ENCODE results near the gene TPD52L1. TPM values are rescaled to one million over a fixed set of nuclear protein-coding genes. Genes with fewer than 3 reads are reported as not detected.
"Not testable (repeated sequence)": the region's sequence is repeated elsewhere in the genome, so short reads cannot be mapped to it uniquely, and the experiment has no call there.

The TPD52L1 gene
- total and polyA plus RNA-seq, 4 donors, result 16.5 to 55.1 (median 22.4) TPM

DNA sequence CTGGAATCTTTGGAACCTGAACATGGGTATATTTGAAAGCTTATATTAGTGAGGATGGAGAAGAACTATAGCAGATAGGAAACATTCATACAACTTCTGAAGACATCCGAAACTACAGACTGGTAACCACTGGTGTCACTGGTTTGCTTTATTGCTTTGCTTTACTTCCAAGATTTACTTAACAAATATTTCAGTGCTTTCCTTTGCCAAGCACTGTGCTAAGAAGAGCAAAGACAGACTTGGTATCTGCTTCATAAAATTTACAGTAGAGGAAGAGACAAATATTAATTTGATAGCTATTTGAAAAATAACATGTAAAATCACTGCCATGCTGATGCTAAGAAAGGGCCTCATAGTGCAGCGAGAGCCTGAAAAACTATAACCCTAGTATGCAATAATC is 1.8 kb downstream of the TPD52L1 start:
- H3K27me3 ChIP-seq (ENCODE audit: control insufficient read depth, insufficient read depth, low read length), result peaks cover 23% of the 10 kb centered on the region
- no peaks in the 10 kb centered on the region for H3K36me3 ChIP-seq (ENCODE audit: control insufficient read depth, insufficient read depth, low read length)
- WGBS (ENCODE audit: insufficient coverage), result 80% methylated on average over 1 of the region's 2 CpGs
- H3K4me3 ChIP-seq (ENCODE audit: low read depth, low read length), result no peak overlapping the region
- peaks cover 16% of the 10 kb centered on the region for H3K4me1 ChIP-seq (ENCODE audit: control insufficient read depth, insufficient read depth, low read length)
- H3K9me3 ChIP-seq (ENCODE audit: control insufficient read depth, insufficient read depth, low read length), result peaks cover 4% of the 10 kb centered on the region
- DNase-seq (ENCODE audit: low read depth in 4 of 6, low spot score in 6 of 6), result no peak
- no peak overlapping the region for H3K27ac ChIP-seq (ENCODE audit: low read depth, low read length)

DNA sequence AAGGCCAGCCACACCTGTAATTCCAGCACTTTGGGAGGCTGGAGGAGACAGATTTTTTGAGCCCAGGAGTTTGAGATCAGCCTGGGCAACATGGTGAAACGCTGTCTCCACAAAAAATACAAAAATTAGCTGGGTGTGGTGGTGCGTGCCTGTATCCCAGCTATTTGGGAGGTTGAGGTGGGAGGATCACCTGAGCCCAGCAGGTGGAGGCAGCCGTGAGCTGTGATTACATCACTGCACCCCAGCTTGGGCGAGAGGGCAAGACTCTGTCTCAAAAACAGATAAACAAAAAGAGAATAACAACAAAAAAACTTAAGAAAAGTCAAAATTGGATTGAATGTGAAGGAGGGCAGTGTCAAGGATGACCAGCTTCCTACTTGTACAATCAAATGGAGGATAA is 2.9 kb downstream of the TPD52L1 start:
- peaks cover 16% of the 10 kb centered on the region for H3K4me1 ChIP-seq (ENCODE audit: control insufficient read depth, insufficient read depth, low read length)
- no peak overlapping the region for H3K4me3 ChIP-seq (ENCODE audit: low read depth, low read length)
- no peaks in the 10 kb centered on the region for H3K36me3 ChIP-seq (ENCODE audit: control insufficient read depth, insufficient read depth, low read length)
- peaks cover 4% of the 10 kb centered on the region for H3K9me3 ChIP-seq (ENCODE audit: control insufficient read depth, insufficient read depth, low read length)
- DNase-seq (ENCODE audit: low read depth in 4 of 6, low spot score in 6 of 6), result no peak
- no peak overlapping the region for H3K27ac ChIP-seq (ENCODE audit: low read depth, low read length)
- H3K27me3 ChIP-seq (ENCODE audit: control insufficient read depth, insufficient read depth, low read length), result peaks cover 23% of the 10 kb centered on the region
- WGBS (ENCODE audit: insufficient coverage), result no CpG with 5 or more reads among the region's 4 CpGs

DNA sequence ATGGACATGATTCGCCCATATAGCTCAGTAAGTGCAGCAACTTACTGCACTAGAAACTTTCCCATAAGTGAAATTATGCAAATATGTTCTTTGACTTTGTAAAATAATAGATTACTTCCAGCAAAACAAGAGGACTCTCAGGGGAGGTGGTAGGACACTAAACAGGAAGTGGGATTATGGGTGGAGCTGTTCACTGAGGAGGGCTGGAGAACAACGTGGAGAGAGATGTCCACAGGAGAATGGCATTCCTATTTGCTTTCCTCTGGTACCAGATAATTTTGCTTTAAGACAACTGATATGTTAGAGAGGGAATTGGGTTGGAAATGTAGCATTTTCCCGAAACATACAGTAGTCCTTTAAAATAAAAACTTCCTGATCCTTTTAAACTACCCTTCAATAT is 3.7 kb downstream of the TPD52L1 start:
- Histone ChIP-seq H3K27me3 (ENCODE audit: control insufficient read depth, insufficient read depth, low read length) (peaks cover 23% of the 10 kb centered on the region), H3K36me3 (ENCODE audit: control insufficient read depth, insufficient read depth, low read length) (no peaks in the 10 kb centered on the region), H3K27ac (ENCODE audit: low read depth, low read length) (no peak overlapping the region), H3K9me3 (ENCODE audit: control insufficient read depth, insufficient read depth, low read length) (peaks cover 4% of the 10 kb centered on the region), H3K4me3 (ENCODE audit: low read depth, low read length) (no peak overlapping the region), H3K4me1 (ENCODE audit: control insufficient read depth, insufficient read depth, low read length) (peaks cover 16% of the 10 kb centered on the region)
- DNase-seq (ENCODE audit: low read depth in 4 of 6, low spot score in 6 of 6), result no peak
- WGBS (ENCODE audit: insufficient coverage), result 60% methylated on average over 1 of the region's 3 CpGs

DNA sequence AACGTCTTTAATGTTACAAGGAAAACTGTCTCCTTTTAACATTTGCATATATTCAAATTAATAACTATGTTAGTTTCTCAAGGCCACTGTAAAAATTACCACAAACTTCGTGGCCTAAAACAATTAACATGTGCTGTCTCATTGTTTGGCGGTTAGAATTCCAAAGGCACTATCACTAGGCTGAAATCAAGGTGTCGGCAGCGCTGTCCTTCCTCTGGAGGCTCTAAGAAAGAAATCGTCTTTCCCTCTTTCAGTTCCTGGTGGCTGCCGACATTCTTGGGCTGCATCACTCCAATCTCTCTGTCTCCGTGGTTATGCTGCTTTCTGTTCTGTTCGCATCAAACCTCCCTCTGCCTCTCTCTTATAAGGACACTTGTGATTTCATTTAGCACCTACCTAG is 4.2 kb downstream of the TPD52L1 start:
- H3K27me3 ChIP-seq (ENCODE audit: control insufficient read depth, insufficient read depth, low read length), result peaks cover 23% of the 10 kb centered on the region
- H3K9me3 ChIP-seq (ENCODE audit: control insufficient read depth, insufficient read depth, low read length), result peaks cover 4% of the 10 kb centered on the region
- WGBS (ENCODE audit: insufficient coverage), result 47% methylated on average over 8 of the region's 9 CpGs
- no peak overlapping the region for H3K27ac ChIP-seq (ENCODE audit: low read depth, low read length)
- DNase-seq (ENCODE audit: low read depth in 4 of 6, low spot score in 6 of 6), result no peak
- H3K4me1 ChIP-seq (ENCODE audit: control insufficient read depth, insufficient read depth, low read length), result peaks cover 16% of the 10 kb centered on the region
- H3K4me3 ChIP-seq (ENCODE audit: low read depth, low read length), result no peak overlapping the region
- H3K36me3 ChIP-seq (ENCODE audit: control insufficient read depth, insufficient read depth, low read length), result no peaks in the 10 kb centered on the region

DNA sequence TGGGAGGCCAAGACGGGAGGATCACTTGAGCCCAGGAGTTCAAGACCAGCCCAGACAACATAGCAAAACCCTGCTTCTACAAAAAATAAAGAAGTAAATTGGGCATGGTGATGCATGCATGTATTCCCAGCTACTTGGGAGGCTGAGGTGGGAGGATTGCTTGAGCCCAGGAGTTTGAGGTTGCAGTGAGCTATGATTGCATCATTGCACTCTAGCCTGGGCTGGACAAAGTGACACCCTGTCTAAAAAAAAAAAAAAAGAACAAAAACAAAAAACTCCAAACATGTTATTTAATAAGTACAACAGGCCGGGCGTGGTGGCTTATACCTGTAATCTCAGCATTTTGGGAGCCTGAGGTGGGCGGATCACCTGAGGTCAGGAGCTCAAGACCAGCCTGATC is 9.8 kb downstream of the TPD52L1 start:
- not testable (repeated sequence) for H3K36me3 ChIP-seq (ENCODE audit: control insufficient read depth, insufficient read depth, low read length); H3K9me3 ChIP-seq (ENCODE audit: control insufficient read depth, insufficient read depth, low read length); H3K27me3 ChIP-seq (ENCODE audit: control insufficient read depth, insufficient read depth, low read length); DNase-seq (ENCODE audit: low read depth in 4 of 6, low spot score in 6 of 6); H3K4me1 ChIP-seq (ENCODE audit: control insufficient read depth, insufficient read depth, low read length); H3K4me3 ChIP-seq (ENCODE audit: low read depth, low read length); H3K27ac ChIP-seq (ENCODE audit: low read depth, low read length)
- 100% methylated on average over 1 of the region's 4 CpGs for WGBS (ENCODE audit: insufficient coverage)

DNA sequence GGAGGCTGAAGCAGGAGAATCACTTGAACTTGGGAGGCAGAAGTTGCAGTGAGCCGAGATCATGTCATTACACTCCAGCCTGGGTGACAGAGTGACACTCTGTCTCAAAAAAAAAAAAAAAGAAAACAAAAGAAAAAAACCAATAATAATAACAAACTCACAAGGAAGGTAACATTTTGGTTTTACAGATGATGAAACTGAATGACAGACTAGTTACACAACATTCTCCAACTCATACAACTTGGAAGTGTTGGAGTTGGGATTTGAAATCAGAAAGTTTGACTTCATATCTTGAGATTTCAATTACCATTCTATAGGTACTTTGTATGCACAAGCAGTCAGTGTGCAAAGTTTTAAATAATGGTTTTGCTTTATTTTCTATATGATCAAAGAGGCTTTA is 10.2 kb downstream of the TPD52L1 start:
- Histone ChIP-seq H3K36me3 (ENCODE audit: control insufficient read depth, insufficient read depth, low read length) (no peaks in the 10 kb centered on the region), H3K27ac (ENCODE audit: low read depth, low read length) (no peak overlapping the region), H3K27me3 (ENCODE audit: control insufficient read depth, insufficient read depth, low read length) (no peaks in the 10 kb centered on the region), H3K4me3 (ENCODE audit: low read depth, low read length) (no peak overlapping the region), H3K4me1 (ENCODE audit: control insufficient read depth, insufficient read depth, low read length) (no peaks in the 10 kb centered on the region), H3K9me3 (ENCODE audit: control insufficient read depth, insufficient read depth, low read length) (peaks cover 4% of the 10 kb centered on the region)
- no CpG with 5 or more reads among the region's 1 CpG for WGBS (ENCODE audit: insufficient coverage)
- no peak for DNase-seq (ENCODE audit: low read depth in 4 of 6, low spot score in 6 of 6)

DNA sequence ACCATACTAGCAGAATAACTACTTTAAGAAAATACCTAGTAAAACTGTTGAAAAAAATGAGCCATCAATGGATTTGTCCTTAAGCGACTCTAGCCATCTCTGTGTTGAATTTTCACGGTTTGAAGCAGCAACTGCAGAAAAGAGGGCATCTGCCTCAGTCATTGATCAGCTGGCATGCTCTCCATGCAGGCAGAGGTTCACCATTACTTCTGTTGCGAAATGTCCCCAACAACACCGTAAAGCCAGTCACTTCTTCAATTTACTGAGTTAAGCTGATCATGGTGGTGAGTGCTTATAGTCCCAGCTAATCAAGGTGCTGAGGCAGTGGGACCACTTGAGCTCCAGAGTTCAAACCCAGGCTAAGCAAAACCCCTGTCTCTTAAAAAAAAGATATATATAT is 11.1 kb downstream of the TPD52L1 start:
- DNase-seq (ENCODE audit: low read depth in 4 of 6, low spot score in 6 of 6), result no peak
- Histone ChIP-seq H3K27ac (ENCODE audit: low read depth, low read length) (no peak overlapping the region), H3K4me3 (ENCODE audit: low read depth, low read length) (no peak overlapping the region), H3K4me1 (ENCODE audit: control insufficient read depth, insufficient read depth, low read length) (no peaks in the 10 kb centered on the region), H3K36me3 (ENCODE audit: control insufficient read depth, insufficient read depth, low read length) (no peaks in the 10 kb centered on the region), H3K9me3 (ENCODE audit: control insufficient read depth, insufficient read depth, low read length) (peaks cover 4% of the 10 kb centered on the region), H3K27me3 (ENCODE audit: control insufficient read depth, insufficient read depth, low read length) (no peaks in the 10 kb centered on the region)
- 88% methylated on average over 3 of the region's 4 CpGs for WGBS (ENCODE audit: insufficient coverage)

DNA sequence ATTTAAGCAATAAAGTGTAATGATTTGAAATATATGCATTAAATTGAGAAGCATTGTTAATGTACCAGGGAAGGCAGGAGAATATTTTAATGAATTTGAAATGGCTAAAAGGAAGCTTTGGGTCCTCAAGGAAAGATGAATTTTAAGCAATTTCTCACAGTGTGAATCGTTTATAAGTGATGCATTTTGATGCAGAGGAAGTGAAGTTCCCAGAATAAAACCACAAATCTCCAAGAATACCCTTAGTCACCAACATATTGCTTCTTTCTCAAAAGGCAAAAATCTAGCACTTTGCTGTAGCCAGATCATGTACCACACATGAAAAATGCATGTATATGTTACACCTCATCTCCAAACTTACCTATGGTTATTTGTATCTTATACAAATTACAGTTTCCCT is 11.7 kb downstream of the TPD52L1 start:
- Histone ChIP-seq H3K36me3 (ENCODE audit: control insufficient read depth, insufficient read depth, low read length) (no peaks in the 10 kb centered on the region), H3K27ac (ENCODE audit: low read depth, low read length) (no peak overlapping the region), H3K4me1 (ENCODE audit: control insufficient read depth, insufficient read depth, low read length) (no peaks in the 10 kb centered on the region), H3K27me3 (ENCODE audit: control insufficient read depth, insufficient read depth, low read length) (no peaks in the 10 kb centered on the region), H3K9me3 (ENCODE audit: control insufficient read depth, insufficient read depth, low read length) (peaks cover under 1% of the 10 kb centered on the region), H3K4me3 (ENCODE audit: low read depth, low read length) (no peak overlapping the region)
- no peak for DNase-seq (ENCODE audit: low read depth in 4 of 6, low spot score in 6 of 6)
- no CpG with 5 or more reads among the region's 1 CpG for WGBS (ENCODE audit: insufficient coverage)

DNA sequence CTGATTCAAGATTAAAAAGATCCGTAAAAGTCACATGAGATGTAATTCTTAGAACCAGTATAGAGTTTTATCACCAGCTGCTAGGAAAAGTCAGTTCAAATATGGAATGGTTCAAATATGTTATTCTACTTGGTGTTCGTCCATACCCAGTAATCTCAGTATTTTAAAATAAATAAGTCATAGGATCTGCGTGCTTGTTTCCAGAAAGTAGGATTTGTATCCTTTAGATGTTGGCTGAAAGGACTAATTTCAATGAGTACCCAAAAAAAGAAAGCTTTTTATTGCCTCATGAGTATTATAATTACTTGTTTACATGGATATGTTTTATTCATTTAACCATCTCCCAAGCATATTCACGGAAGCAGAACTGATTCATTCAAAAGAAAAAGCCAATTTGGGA is 12.2 kb downstream of the TPD52L1 start:
- no peak overlapping the region for H3K4me3 ChIP-seq (ENCODE audit: low read depth, low read length)
- H3K27ac ChIP-seq (ENCODE audit: low read depth, low read length), result no peak overlapping the region
- peak in 1 of 6 donors; percentile 32 for DNase-seq (ENCODE audit: low read depth in 4 of 6, low spot score in 6 of 6)
- no peaks in the 10 kb centered on the region for H3K27me3 ChIP-seq (ENCODE audit: control insufficient read depth, insufficient read depth, low read length)
- no peaks in the 10 kb centered on the region for H3K36me3 ChIP-seq (ENCODE audit: control insufficient read depth, insufficient read depth, low read length)
- no peaks in the 10 kb centered on the region for H3K4me1 ChIP-seq (ENCODE audit: control insufficient read depth, insufficient read depth, low read length)
- no CpG with 5 or more reads among the region's 4 CpGs for WGBS (ENCODE audit: insufficient coverage)
- H3K9me3 ChIP-seq (ENCODE audit: control insufficient read depth, insufficient read depth, low read length), result no peaks in the 10 kb centered on the region

DNA sequence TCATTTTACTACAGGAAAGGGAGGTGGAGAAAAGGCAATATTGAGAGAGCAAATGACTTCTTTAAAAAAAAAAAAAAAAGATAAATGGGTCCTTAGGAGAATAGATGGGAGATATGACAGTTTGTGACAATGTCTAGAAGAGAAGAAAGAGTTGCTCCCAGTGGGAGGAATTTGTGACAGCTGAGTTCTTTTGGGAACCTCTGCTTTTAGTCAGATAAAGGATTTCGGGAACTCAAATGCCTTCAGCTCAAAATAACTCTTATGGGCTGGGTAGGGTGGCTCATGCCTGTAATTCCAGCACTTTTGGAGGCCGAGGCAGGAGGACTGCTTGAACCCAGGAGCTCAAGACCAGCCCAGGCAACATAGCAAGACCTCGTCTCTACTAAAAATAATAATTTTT is 13.1 kb downstream of the TPD52L1 start:
- H3K27ac ChIP-seq (ENCODE audit: low read depth, low read length), result no peak overlapping the region
- H3K9me3 ChIP-seq (ENCODE audit: control insufficient read depth, insufficient read depth, low read length), result no peaks in the 10 kb centered on the region
- H3K4me3 ChIP-seq (ENCODE audit: low read depth, low read length), result no peak overlapping the region

More for the DNA sequence above, 13.1 kb downstream of the TPD52L1 start:
- Histone ChIP-seq H3K27me3 (ENCODE audit: control insufficient read depth, insufficient read depth, low read length) (no peaks in the 10 kb centered on the region), H3K36me3 (ENCODE audit: control insufficient read depth, insufficient read depth, low read length) (no peaks in the 10 kb centered on the region), H3K4me1 (ENCODE audit: control insufficient read depth, insufficient read depth, low read length) (no peaks in the 10 kb centered on the region)
- no CpG with 5 or more reads among the region's 3 CpGs for WGBS (ENCODE audit: insufficient coverage)
- no peak for DNase-seq (ENCODE audit: low read depth in 4 of 6, low spot score in 6 of 6)

Data from spinal cord (tissue), 10 donors.